CD4-positive, alpha-beta T cell (primary cell): ENCODE data around the gene DYSF. TPM values are rescaled to one million over a fixed set of nuclear protein-coding genes. Genes with fewer than 3 reads are reported as not detected.

Source experiments
- ATAC-seq: fragments of 200-7000 bp; cut with Tn5 transposase; one replicate; pipeline ENCODE4 v1.10.0; 2022; ENCODE audit warnings: mild to moderate bottlenecking; ENCODE audit not compliant: poor library complexity
- CTCF ChIA-PET: fragments of 350-600 bp; sonication (Branson Sonifier 250); formaldehyde crosslinking; loops from one replicate; lab custom pipeline; 2021; ENCODE audit warnings: antibody characterized with exemption, inconsistent platforms; lab: Charles Lee
- POLR2A ChIA-PET: fragments of 350-600 bp; sonication (Branson Sonifier 250); formaldehyde crosslinking; loops from one replicate; lab custom pipeline; 2021; ENCODE audit warnings: antibody characterized with exemption, inconsistent platforms; lab: Charles Lee
- DNase-seq, 14 experiments: peaks; one replicate each; pipeline ENCODE4 v3.0.0-alpha.2; 2013 to 2020; ENCODE audit warnings: mixed read lengths in 2 of 14
- H3K27ac ChIP-seq, 2 donors: one replicate each; pipeline versions ENCODE4 v1.5.1 to v1.7.0; 2013; ENCODE audit warnings: low read length in 2 of 2, low read depth in 1 of 2, mild to moderate bottlenecking in 1 of 2
- H3K27me3 ChIP-seq, 2 experiments: 1 replicate in 1 of 2; 2 replicates in 1 of 2; pipeline versions ENCODE4 v1.6.1 to v1.7.0; 2013; ENCODE audit warnings: low read length in 2 of 2, control low read depth in 1 of 2, mild to moderate bottlenecking in 1 of 2, moderate library complexity in 1 of 2; ENCODE audit not compliant: insufficient read depth in 2 of 2, control insufficient read depth in 1 of 2
- H3K36me3 ChIP-seq: one replicate; pipeline ENCODE4 v1.6.1; 2013; ENCODE audit warnings: low read length, control low read depth; ENCODE audit not compliant: insufficient read depth
- H3K4me1 ChIP-seq: one replicate; pipeline ENCODE4 v1.6.1; 2013; ENCODE audit warnings: low read length, control low read depth; ENCODE audit not compliant: insufficient read depth
- H3K4me3 ChIP-seq: one replicate; pipeline ENCODE4 v1.5.1; 2013; ENCODE audit warnings: mild to moderate bottlenecking, low read length, moderate library complexity
- H3K9me3 ChIP-seq, 2 experiments: 1 replicate in 1 of 2; 2 replicates in 1 of 2; pipeline versions ENCODE4 v1.6.1 to v1.7.0; 2013; ENCODE audit warnings: low read length in 2 of 2, mild to moderate bottlenecking in 2 of 2, control low read depth in 1 of 2, moderate library complexity in 1 of 2; ENCODE audit not compliant: control insufficient read depth in 1 of 2, insufficient read depth in 1 of 2
- H3K27ac Mint-ChIP-seq: one replicate; pipeline ENCODE4 v1.8.0; 2020; ENCODE audit warnings: mixed read lengths
- H3K27me3 Mint-ChIP-seq: one replicate; pipeline ENCODE4 v1.8.0; 2021; ENCODE audit warnings: mixed read lengths
- H3K36me3 Mint-ChIP-seq: one replicate; pipeline ENCODE4 v1.8.0; 2021; ENCODE audit warnings: low read depth, mixed read lengths
- H3K4me1 Mint-ChIP-seq: one replicate; pipeline ENCODE4 v1.8.0; 2021; ENCODE audit warnings: low read depth, mixed read lengths
- H3K4me3 Mint-ChIP-seq: one replicate; pipeline ENCODE4 v1.8.0; 2020; ENCODE audit warnings: mild to moderate bottlenecking, mixed read lengths
- H3K9me3 Mint-ChIP-seq: one replicate; pipeline ENCODE4 v1.8.0; 2020; ENCODE audit warnings: mixed read lengths
- intact Hi-C, 2 experiments: fragments of 100-400 bp; cut with DNase I in 1 of 2; cut with micrococcal nuclease in 1 of 2; formaldehyde crosslinking; loops; one replicate each; pipeline versions ENCODE4 v1.15.1 to v1.9.0; 2023 to 2025; cut with DNase I, micrococcal nuclease
- total RNA-seq, 174 experiments: library from RNA in 2 of 174; stranded (reverse) in 2 of 174; gene quantifications; one replicate each; pipeline ENCODE4 v1.2.3 and lab custom pipeline; 2021 to 2026
- TF ChIP-seq, protein P1 (sequence below): fragments of 200-600 bp; IDR thresholded peaks from one replicate; pipeline ENCODE4 v1.8.0; 2022; ENCODE audit warnings: antibody characterized with exemption, mild to moderate bottlenecking

Gene DYSF
- total RNA-seq, 2 experiments from 2014 or later = 0.27 to 0.31 TPM

DNA sequence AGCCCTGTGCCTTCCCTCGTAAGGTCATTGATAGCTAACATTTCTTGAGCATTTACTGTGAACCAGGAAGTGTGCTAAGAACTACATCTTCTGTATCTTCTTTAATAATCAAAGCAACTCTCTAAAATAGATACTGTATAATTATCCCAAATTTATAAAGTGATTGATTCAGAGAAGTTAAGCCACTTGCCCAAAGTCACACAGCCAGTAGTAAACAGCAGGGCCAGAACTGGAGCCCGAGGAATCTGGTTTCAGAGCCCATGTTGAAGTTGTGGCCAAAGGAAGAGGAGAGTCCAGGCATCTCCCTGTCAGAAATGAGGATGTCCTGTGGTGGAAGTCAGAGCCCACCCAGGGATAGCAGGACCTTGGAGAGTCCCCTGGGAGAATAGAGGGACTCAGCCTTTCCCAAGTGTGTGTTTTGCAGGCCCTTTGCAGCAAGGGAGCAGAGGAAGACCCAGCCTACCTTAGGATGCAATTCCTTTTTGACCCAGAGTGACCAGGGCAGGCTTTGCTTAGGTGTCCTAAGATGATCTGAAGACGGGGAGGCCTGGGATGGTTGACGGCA lies 134.2 kb downstream of the DYSF start:
- no peak for DNase-seq
- H3K9me3 Mint-ChIP-seq = no peaks in the 10 kb centered on the region
- no peaks in the 10 kb centered on the region for H3K4me1 Mint-ChIP-seq
- no peak overlapping the region for H3K4me3 Mint-ChIP-seq
- no peaks in the 10 kb centered on the region for H3K27me3 Mint-ChIP-seq
- intact Hi-C loops = no loop called here
- H3K27ac Mint-ChIP-seq = no peak overlapping the region
- Histone ChIP-seq H3K27me3 (no peaks in the 10 kb centered on the region), H3K36me3 (no peaks in the 10 kb centered on the region), H3K27ac (no peak overlapping the region), H3K4me3 (no peak overlapping the region), H3K9me3 (no peaks in the 10 kb centered on the region), H3K4me1 (no peaks in the 10 kb centered on the region)
- no peak for ATAC-seq
- TF ChIP-seq, protein P1, sequence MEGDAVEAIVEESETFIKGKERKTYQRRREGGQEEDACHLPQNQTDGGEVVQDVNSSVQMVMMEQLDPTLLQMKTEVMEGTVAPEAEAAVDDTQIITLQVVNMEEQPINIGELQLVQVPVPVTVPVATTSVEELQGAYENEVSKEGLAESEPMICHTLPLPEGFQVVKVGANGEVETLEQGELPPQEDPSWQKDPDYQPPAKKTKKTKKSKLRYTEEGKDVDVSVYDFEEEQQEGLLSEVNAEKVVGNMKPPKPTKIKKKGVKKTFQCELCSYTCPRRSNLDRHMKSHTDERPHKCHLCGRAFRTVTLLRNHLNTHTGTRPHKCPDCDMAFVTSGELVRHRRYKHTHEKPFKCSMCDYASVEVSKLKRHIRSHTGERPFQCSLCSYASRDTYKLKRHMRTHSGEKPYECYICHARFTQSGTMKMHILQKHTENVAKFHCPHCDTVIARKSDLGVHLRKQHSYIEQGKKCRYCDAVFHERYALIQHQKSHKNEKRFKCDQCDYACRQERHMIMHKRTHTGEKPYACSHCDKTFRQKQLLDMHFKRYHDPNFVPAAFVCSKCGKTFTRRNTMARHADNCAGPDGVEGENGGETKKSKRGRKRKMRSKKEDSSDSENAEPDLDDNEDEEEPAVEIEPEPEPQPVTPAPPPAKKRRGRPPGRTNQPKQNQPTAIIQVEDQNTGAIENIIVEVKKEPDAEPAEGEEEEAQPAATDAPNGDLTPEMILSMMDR = no peak
- POLR2A ChIA-PET = no interaction called here
- no peaks in the 10 kb centered on the region for H3K36me3 Mint-ChIP-seq
- CTCF ChIA-PET = no interaction called here

DNA sequence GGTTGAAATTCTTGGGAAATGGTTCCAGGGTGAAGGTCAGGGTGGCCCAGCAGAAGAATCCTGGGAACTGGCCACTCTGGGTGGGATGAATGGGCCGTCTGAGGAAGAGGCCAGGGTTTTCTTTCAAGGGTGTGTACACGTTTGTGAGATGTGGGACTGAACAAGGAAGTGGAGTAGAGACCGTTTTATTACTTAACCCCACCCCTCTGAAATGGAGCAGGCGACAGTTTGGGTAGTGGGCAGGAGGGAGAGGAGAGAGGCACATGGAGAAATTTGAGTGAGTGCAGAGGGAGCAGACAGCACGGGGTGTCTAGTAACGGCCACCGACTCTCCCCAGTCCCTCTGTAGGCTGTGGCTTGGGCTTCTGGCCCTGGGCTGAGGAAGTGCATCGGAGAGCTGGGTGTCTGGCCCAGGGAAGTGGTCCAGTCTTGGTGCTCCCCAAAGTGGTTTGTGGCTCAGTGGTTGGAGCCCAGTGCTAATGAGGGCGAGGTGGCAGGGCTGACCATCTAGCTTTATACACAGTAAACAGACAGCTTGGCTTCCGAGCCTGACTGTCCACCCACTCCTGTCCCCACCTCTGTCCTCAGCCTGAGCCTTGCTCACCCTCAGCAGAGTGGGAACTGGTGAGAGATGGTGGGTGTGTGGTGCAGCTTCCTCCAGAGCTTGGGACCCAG lies 135.3 kb downstream of the DYSF start:
- H3K27ac Mint-ChIP-seq = no peak overlapping the region
- intact Hi-C loops = no loop called here
- Histone ChIP-seq H3K4me3 (no peak overlapping the region), H3K9me3 (no peaks in the 10 kb centered on the region), H3K36me3 (no peaks in the 10 kb centered on the region), H3K27ac (no peak overlapping the region), H3K27me3 (no peaks in the 10 kb centered on the region), H3K4me1 (no peaks in the 10 kb centered on the region)
- ATAC-seq (no peak), DNase-seq (no peak)
- no peaks in the 10 kb centered on the region for H3K36me3 Mint-ChIP-seq
- no peaks in the 10 kb centered on the region for H3K4me1 Mint-ChIP-seq
- POLR2A ChIA-PET = no interaction called here
- H3K27me3 Mint-ChIP-seq = no peaks in the 10 kb centered on the region
- CTCF ChIA-PET = no interaction called here
- H3K4me3 Mint-ChIP-seq = no peak overlapping the region
- no peaks in the 10 kb centered on the region for H3K9me3 Mint-ChIP-seq
- TF ChIP-seq, protein P1 = no peak

DNA sequence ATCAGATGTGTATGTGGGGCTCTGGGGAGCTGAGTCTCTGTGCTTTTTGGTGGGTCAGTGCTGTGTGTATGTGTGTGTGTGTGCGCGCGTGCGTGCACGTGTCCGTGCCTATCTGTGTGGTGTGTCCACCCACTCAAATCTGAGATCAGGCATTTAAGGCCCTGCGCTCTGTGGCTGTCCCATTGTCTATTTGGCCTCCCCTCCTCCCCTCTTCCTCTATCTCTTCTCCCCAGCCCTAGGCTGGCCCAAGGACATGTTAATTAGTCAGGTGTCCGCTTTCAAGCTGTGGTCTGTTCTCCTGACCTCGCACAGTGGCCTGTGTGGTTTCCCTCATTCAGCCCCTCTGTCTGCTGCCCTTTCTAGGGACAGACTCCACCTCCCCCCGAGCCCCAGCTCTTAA lies 136.4 kb downstream of the DYSF start:
- TF ChIP-seq, protein P1 = no peak
- Mint-ChIP-seq H3K9me3 (no peaks in the 10 kb centered on the region), H3K27ac (no peak overlapping the region), H3K4me3 (no peak overlapping the region), H3K4me1 (no peaks in the 10 kb centered on the region), H3K36me3 (no peaks in the 10 kb centered on the region), H3K27me3 (no peaks in the 10 kb centered on the region)
- no peaks in the 10 kb centered on the region for H3K9me3 ChIP-seq
- intact Hi-C loops = no loop called here
- DNase-seq = no peak
- no peaks in the 10 kb centered on the region for H3K27me3 ChIP-seq
- no peak overlapping the region for H3K4me3 ChIP-seq
- ChIA-PET CTCF (no interaction called here), POLR2A (no interaction called here)
- no peaks in the 10 kb centered on the region for H3K36me3 ChIP-seq
- no peak for ATAC-seq
- H3K27ac ChIP-seq = no peak overlapping the region
- H3K4me1 ChIP-seq = no peaks in the 10 kb centered on the region
